HG03432 (cell line): Measurements from ENCODE around the gene SLC31A1.
A peak's percentile ranks its signal among the peaks of the same experiment; 100 is the strongest.
"Not testable (repeated sequence)": the region's sequence is repeated elsewhere in the genome, so short reads cannot be mapped to it uniquely, and the experiment has no call there.

Experiments used
- ATAC-seq: cut with Tn5 transposase; IDR thresholded peaks from one replicate; pipeline ENCODE4 v1.9.1; 2021; ENCODE audit warnings: mild to moderate bottlenecking, moderate library complexity; ENCODE audit not compliant: unreplicated experiment

The SLC31A1 gene

DNA sequence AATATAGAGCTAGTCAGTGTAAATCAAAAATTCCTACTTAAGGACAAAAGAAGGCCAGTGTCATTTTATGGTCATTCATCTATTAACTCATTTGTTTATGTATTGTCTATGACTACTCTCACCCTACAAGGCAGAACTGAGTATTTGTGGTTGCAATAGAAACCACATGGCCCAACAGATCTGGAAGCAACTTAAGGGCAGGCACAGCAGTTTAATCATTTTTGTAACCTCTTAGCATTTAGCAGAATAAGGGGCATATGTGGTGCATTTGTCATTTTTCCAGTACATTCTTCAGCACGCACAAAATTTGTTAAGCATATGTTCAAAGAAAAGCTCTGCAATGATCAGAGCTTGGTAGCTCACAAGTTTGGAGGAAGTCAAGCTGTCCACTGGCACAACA, 1.4 kb upstream of the SLC31A1 start:
- peak; percentile 48 for ATAC-seq

DNA sequence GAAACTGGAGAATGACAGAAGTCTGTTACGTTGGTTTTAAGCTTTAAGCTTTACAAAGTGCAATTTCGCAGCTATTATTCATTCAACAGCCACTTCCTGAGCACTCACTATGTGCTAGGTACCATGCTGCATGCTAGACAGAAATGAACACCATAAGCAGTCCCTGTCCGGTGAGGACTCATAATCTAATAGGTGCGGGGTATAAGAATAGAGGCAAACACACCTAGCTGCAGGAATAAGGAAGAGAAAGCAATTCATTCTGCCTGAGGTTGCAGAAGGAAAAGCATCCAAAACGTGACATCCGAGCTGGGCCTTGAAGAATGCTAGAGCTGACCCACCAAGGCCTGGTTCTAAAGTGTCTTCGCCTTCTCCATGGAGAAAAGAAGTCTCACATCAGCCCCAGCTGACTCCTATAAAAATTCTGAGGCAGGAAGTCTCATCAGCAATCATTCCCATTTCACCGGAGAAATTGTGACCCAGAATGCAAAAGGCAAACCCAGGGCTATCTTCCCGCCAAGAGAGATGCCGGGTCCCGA, 809 bp upstream of the SLC31A1 start:
- ATAC-seq, result no peak

DNA sequence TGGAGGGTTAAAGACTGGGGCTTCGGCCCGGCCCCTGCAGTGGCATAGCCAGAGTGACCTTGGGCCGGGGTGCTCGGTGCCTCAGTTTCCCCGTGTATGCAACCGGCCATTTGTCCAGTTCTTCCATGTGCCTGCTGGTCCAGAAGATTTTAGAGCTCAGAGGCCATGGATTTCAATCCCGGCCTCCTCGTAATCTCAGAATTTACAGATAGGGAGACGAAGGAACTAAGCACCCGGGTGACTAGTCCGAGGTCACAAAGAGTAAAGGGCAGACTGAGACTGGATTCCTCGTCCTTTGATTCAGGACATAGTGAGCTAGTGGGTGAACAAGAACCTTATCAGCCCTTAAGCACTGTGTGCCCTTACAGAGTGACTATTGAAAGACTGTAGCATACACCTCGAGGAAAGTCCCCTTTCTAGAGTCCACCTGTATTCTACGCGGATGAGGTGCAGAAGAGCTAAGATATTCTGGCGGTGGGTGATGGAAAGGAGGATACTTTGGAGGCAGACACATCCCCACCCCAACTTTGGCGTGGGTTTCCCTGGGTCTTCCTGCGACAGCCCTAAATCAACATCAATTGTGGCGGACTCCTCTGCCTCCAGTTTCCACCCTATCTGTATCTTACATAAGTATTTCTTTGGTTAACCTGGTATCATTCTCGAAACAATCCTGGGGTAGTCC, 597 bp downstream of the SLC31A1 start:
- ATAC-seq, result no peak

DNA sequence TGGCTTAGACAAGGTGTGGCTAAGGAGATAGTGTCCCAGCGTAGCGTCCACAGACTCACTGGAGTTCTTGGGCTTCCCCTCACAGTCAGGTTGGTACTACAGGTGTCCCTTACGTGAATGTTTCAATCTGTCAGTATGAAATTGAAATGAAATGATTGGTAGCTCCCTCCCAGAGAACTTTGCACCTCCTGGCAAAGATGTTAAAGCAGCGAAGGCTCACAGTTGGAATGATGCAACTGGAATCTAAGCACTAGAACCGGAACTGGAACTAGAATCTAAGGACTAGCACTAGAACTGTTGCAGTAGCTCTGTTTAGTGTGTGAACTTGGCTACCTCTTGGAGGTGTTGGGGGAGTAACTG, 1.1 kb downstream of the SLC31A1 start:
- ATAC-seq, result no peak

- no peak for ATAC-seq
These were observed 2.6 kb downstream of the SLC31A1 start for GRCh38 chr9:113223963-113224362.

DNA sequence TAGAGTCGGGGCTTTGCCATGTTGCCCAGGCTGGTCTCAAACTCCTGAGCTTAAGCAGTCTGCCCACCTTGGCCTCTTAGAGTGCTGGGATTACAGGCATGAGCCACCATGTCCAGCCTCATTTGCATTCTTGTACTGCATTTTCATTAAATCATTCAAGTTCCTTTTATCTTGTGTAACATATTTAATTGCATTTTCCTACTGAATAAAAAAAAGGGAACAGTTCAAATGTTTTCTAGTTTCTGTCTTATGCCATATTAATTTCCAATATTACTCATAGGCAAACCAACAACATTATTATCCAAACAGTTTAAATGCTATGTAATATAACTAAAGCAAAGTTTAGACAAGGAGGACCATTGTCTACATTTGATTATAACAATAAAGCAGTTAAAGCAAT, 6.1 kb downstream of the SLC31A1 start:
- ATAC-seq, result no peak

- ATAC-seq, result no peak
These were observed 6.9 kb downstream of the SLC31A1 start for GRCh38 chr9:113228130-113228665.

GRCh38 chr9:113231701-113232100, 10.4 kb downstream of the SLC31A1 start:
- ATAC-seq, result no peak

DNA sequence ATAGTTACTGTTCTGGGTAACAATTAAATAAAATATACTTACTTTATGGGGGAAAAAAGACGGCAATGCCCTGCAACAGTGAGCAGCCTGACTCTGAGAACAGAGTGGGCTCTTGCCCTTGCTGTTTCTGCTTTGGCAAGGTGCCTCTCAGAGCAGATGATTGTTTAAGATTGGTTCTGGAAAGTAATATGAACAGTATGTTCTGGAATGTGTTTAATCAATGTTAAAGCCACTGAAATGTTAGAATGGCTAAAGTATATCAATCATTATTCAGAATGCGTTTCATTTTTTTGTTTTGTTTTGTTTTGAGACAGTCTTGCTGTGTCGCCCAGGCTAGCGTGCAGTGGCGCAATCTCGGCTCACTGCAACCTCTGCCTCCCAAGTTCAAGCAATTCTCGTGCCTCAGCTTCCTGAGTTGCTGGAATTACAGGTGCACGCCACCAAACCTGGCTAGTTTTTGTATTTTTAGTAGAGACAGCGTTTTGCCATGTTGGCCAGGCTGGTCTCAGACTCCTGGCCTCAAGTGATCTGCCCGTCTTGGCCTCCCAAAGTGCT, 14.4 kb downstream of the SLC31A1 start:
- ATAC-seq, result not testable (repeated sequence)

GRCh38 chr9:113237026-113237425, 15.7 kb downstream of the SLC31A1 start:
- no peak for ATAC-seq

DNA sequence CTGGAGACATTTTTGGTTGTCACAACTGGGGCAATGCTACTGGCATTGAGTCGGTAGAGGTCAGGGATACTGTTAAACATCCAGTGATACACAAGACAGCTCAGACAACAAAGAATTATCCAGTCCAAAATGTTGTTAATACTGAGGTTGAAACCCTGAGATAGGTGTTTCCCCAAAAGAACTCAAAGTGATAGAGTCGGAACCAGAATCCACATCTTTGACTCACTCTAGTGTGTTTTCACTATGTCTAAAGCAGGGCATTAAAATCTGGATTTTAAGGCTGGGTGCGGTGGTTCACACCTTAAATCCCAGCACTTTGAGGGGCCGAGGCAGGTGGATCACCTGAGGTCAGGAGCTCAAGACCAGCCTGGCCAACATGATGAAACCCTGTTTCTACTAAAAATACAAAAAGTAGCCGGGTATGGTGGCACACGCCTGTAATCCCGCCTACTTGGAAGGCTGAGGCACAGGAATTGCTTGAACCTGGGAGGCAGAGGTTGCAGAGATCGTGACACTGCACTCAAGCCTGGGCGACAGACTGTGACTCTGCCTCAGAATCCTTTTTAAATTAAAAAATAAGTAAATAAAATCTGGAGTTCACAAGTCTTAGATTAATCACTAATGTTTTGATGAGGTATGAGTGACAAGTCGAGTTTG, 17.0 kb downstream of the SLC31A1 start:
- ATAC-seq, result no peak

DNA sequence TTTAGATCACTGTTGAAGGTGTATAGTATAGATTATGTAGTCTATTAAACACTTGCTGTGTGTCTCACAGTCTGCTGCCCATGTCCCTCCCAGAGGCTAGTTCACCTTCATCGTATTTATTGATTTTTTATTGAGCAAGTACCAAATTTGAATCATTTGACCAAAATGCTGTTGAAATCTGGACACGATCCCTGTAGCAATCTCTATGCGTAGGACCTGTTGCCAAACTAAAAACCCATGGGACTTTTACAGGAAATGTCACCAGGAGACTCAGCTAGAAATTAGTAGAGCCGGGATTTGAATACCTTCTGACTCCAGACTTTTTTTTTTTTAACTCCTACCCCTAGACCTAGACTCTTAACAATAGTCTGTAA, 17.5 kb downstream of the SLC31A1 start:
- ATAC-seq, result no peak

GRCh38 chr9:113241161-113241560, 19.8 kb downstream of the SLC31A1 start:
- ATAC-seq, result no peak

DNA sequence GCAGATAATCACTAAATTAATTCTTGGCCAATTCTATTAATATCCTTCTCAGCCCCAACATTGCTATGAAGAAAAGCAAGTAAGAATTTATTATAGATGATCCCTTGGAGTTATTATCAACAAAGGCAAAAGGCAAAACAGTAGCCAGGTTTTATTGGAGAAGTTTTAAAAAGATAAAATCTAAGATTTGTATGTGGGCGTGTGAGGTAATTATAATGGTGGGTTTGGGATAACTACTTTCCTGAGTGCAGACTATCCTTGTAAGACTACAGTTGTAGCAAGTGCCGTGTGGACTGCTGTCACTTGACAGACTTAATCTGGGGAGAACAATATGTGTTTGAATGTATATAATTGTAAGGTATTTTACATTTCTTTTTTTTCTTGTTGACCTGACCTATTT, 23.2 kb downstream of the SLC31A1 start:
- ATAC-seq, result no peak

GRCh38 chr9:113245894-113246293, 24.6 kb downstream of the SLC31A1 start:
- ATAC-seq, result no peak

DNA sequence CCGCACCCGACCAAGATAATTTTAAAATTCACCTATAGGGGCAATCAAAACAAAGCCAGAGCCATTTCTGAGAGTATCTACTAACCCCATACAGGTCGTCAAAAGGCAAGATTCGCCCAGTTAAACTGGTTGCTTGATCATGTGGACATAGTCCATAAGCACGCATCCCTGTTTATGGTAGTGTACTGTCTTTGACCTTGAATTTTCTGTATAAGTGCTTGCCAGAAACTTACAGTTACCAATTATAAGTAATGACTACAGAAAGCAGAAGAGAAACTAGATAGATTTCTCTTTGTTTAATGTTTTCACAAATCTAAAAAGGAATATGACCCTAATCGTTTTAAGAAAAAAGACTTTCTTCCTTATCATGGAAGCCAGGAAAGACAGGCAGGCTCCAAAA, 25.6 kb downstream of the SLC31A1 start:
- ATAC-seq, result no peak

DNA sequence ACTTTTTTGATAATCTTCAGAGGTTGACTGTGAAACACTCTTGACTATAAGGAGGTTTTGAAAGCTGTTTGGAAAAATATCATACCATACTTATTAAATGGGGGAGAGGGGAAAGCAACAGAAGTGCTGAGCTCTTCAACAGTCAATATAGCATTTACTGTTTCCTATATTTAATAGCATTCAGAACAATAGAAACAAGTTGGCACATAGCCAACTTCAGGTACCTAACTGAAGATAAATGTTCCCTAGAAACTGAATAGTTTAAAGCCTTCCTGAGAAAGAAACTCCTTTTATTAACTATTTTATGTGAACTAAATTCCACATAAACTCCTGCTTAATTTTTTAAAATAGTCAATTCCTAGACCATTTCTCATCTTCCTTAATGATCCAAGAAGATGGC, 26.3 kb downstream of the SLC31A1 start:
- no peak for ATAC-seq

- not testable (repeated sequence) for ATAC-seq
These were observed 28.3 kb downstream of the SLC31A1 start for GRCh38 chr9:113249661-113250060.

GRCh38 chr9:113250807-113251206, 29.5 kb downstream of the SLC31A1 start:
- no peak for ATAC-seq

DNA sequence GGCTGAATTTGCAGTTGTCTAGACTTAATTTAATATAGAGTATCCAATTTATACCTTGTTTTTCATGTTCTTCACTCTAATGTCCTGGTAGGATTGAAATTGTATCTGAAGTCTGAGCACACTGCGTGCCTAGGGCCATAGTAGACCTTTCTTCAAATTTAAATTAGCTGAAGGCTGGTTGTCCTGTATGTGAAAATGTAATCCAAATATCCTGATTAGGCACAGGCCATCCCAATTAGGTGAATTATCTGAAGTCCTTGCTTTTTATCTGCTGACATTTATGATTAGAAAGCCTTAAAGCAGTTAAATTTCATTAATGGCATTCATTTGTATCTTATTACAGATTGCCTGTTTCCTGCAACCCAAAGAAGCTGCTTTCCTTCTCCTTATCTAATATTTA, 33.6 kb downstream of the SLC31A1 start:
- no peak for ATAC-seq

DNA sequence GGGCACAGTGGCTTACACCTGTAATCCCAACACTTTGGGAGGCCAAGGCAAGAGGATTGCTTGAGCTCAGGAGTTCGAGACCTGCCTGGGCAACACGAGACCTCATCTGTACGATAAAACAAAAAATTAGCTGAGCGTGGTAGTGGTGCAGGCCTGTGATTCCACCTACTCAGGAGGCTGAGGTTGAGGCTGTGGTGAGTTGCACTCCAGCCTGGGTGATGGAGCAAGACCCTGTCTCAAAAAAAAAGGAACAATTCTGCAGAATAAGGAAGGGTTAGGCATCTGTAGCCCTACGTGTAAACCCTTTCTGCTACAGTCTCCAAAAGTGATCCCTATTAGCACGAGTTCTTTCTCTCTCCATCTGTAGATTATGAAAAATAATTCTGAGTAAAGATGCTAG, 34.1 kb downstream of the SLC31A1 start:
- no peak for ATAC-seq

DNA sequence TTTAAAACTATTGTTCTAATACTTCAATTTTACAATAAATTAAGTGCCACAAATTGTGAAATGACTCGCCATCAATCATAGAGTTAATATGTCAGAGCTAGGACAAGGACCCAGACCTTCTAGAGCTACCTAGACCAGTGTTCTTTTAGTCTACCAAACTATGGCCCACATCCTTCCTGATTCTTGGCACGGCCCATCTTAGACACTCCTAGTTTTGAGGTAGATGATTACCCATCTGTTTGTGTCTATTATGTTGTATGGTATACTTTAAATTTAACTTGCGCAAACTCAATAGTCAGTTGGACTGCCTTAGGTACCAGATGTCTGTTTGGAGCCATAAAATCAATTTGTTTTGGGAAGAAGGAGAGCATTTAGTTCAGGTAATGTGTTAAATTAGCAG, 36.5 kb downstream of the SLC31A1 start:
- no peak for ATAC-seq
